Measurements from ENCODE around the gene MYD88. TPM values are rescaled to one million over a fixed set of nuclear protein-coding genes. Genes with fewer than 3 reads are reported as not detected.

Gene MYD88
- 10 to 100 TPM in 4 of 8 experiments, 1 to 10 TPM in 3, under 1 TPM in 1; 0.76 to 24.4 (median 9.3) TPM for total RNA-seq

DNA sequence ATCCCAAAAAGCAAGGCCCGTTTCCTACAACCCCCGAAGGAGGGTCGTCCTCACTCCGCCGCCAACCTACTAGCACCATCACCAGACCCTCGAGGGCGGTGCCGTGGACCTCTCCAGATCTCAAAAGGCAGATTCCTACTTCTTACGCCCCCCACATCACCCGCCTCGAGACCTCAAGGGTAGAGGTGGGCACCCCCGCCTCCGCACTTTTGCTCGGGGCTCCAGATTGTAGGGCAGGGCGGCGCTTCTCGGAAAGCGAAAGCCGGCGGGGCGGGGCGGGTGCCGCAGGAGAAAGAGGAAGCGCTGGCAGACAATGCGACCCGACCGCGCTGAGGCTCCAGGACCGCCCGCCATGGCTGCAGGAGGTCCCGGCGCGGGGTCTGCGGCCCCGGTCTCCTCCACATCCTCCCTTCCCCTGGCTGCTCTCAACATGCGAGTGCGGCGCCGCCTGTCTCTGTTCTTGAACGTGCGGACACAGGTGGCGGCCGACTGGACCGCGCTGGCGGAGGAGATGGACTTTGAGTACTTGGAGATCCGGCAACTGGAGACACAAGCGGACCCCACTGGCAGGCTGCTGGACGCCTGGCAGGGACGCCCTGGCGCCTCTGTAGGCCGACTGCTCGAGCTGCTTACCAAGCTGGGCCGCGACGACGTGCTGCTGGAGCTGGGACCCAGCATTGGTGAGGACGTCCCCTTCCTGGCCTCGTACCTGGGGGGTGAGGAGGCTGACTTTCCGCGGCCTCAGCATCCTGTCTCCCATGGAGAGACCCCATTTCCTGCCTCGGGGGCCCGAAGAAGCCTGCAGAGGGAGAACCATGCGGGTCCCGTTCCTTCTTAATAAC is at the start of gene MYD88:
TSS of gene MYD88 (plus strand) at position 313 of the 842 bp plus-strand sequence. CDS start at position 353, 40 bp downstream.
- WGBS, 10 experiments = 6 to 31% methylated on average over 10 to 23 of the region's 65 CpGs; no CpG with 5 or more reads in 8 of the 10 experiments

DNA sequence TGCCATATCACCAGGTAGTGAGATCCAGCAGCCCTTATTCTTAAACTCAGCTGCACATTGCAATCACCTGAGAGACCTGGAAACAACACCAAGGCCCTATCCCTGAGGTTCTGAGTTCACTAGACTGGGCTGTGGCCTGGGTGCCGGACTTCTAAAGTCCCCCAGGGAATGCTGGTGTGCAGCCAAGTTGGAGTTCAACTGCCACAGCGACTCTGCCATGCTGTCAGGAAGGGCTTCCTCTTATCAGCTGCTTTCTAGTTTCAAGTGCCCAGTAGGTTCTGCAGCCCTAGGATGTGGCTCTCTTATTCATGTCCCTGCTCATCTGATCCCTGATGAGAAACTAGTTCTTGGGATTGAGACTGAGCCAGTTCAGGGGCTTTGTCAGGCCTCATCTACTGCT is 49.3 kb upstream of the MYD88 start:
- ATAC-seq (replicated peaks in 6 of 8) = no peak
- 60 to 83% methylated on average over 1 of the region's 2 CpGs; no CpG with 5 or more reads in 8 of the 10 experiments for WGBS, 10 experiments
- in situ Hi-C loops (cut with MboI; ENCODE audit: low pct_unique_long_range_greater_than_20kb in 2 of 9, low sequenced_read_pairs in 9 of 9, unreplicated experiment in 9 of 9) = no loop called here

More for the DNA sequence above, at the start of gene MYD88:
- Histone ChIP-seq H3K27ac (peak within 1 kb of the TSS; percentile 30 to 57), H3K4me3 (peak within 1 kb of the TSS; percentile 78 to 97 (median 88)), H3K4me1 (replicated peaks in 1 of 2) (peaks cover 12 to 16% of the 10 kb centered on the region in 2 donors)
- in situ Hi-C loops (cut with MboI; ENCODE audit: low pct_unique_long_range_greater_than_20kb in 2 of 9, low sequenced_read_pairs in 9 of 9, unreplicated experiment in 9 of 9) = no loop called here
- peak in 3 of 8 experiments; percentile 13 to 26 (median 22) for ATAC-seq (replicated peaks in 6 of 8)

DNA sequence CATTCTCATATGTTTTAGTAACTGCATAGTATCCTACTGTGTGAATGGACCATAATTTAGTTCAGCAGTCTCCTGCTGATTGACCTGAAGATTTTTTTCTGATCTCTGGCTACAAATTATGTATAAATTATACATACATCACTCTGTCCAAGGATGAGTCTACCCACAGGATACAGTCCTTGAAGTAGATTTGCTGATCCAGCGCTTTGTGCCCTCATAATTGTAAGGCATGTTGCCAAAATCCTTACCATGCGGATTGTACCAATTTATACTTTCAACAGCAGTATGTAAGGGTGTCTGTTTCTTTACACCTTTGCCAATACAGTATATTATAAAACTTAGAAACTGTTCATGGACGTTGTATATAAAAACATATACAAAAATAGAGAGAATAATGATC is 48.0 kb upstream of the MYD88 start:
- 0 to 100% (median 68%) methylated on average over 1 to 3 of the region's 3 CpGs for WGBS, 10 experiments
- H3K27ac ChIP-seq = no peak overlapping the region
- in situ Hi-C loops (cut with MboI; ENCODE audit: low pct_unique_long_range_greater_than_20kb in 2 of 9, low sequenced_read_pairs in 9 of 9, unreplicated experiment in 9 of 9) = no loop called here
- ATAC-seq (replicated peaks in 6 of 8) = no peak
- no peaks in the 10 kb centered on the region for H3K4me1 ChIP-seq (replicated peaks in 1 of 2)
- H3K4me3 ChIP-seq = no peak overlapping the region

More for the DNA sequence above, 49.3 kb upstream of the MYD88 start:
- no peak overlapping the region for H3K27ac ChIP-seq
- no peaks in the 10 kb centered on the region for H3K4me1 ChIP-seq (replicated peaks in 1 of 2)
- no peak overlapping the region for H3K4me3 ChIP-seq

DNA sequence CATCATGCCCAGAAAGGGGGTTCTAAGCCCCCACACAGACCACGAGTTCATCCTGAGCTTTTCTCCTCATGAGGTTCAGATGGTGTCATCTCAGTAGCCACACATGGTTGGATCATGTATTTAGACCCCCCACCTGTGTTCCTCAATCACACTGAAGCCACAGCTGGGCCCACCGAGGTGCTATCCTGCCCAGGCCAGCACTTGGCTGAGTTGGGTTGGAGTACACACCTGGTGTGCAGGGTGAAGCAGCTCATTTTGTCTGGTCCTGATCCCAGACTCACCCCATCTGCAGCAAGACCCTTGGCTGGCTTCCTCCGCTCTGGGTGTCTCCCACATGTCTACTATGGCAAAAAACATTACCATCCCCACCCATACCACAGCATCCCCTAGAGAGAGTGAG is 43.5 kb upstream of the MYD88 start:
- H3K27ac ChIP-seq = no peak overlapping the region
- H3K4me1 ChIP-seq (replicated peaks in 1 of 2) = peaks cover 9 to 11% of the 10 kb centered on the region in 2 donors
- no peak for ATAC-seq (replicated peaks in 6 of 8)
- 60 to 100% methylated on average over 1 of the region's 3 CpGs; no CpG with 5 or more reads in 8 of the 10 experiments for WGBS, 10 experiments
- H3K4me3 ChIP-seq = no peak overlapping the region
- in situ Hi-C loops (cut with MboI; ENCODE audit: low pct_unique_long_range_greater_than_20kb in 2 of 9, low sequenced_read_pairs in 9 of 9, unreplicated experiment in 9 of 9) = no loop called here

DNA sequence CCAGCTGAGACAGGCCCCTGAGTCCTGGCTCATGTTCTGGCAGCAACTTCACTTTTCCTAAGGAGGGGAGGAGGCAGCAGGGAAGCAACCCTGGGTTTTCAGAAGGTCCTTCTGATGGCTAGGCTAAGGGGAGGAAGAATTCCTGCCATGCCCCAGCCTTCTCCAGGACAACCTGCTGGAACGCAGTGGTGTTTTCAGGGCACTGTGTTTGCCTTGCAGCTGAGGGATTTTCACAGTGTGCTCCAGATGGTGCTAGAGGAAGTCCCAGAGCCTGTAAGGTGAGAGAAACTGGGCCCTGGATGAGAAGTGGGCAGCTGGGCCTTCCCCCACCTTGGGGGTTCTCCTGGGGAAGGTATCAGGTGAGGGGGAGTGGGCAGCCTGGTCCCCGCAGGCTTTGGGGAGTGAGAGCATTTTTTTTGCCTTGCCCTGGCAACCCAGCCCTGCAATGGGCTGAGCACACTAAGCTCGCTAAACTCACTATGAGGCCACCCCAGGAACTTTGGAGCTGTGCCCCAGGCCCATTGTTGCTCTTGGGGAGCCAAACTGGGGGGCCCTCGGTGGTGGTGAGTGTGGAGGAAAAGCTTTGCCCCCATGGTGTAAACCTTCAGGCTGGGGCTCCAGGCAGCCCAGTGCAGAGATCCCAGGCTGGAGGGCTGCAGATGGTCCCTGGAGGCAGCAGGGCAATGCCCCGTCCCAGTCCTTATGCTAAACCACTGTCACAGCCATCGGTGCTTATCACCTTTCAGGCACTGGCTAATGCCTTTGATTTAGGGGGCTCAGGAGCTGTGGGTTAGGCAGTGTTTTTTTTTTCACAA is 42.6 kb upstream of the MYD88 start:
- ATAC-seq (replicated peaks in 6 of 8) = peak in 3 of 8 experiments; percentile 75 to 98 (median 78)
- 19 to 90% (median 82%) methylated on average over 1 to 3 of the region's 6 CpGs; no CpG with 5 or more reads in 4 of the 10 experiments for WGBS, 10 experiments
- in situ Hi-C loops (cut with MboI; ENCODE audit: low pct_unique_long_range_greater_than_20kb in 2 of 9, low sequenced_read_pairs in 9 of 9, unreplicated experiment in 9 of 9) = no loop called here

DNA sequence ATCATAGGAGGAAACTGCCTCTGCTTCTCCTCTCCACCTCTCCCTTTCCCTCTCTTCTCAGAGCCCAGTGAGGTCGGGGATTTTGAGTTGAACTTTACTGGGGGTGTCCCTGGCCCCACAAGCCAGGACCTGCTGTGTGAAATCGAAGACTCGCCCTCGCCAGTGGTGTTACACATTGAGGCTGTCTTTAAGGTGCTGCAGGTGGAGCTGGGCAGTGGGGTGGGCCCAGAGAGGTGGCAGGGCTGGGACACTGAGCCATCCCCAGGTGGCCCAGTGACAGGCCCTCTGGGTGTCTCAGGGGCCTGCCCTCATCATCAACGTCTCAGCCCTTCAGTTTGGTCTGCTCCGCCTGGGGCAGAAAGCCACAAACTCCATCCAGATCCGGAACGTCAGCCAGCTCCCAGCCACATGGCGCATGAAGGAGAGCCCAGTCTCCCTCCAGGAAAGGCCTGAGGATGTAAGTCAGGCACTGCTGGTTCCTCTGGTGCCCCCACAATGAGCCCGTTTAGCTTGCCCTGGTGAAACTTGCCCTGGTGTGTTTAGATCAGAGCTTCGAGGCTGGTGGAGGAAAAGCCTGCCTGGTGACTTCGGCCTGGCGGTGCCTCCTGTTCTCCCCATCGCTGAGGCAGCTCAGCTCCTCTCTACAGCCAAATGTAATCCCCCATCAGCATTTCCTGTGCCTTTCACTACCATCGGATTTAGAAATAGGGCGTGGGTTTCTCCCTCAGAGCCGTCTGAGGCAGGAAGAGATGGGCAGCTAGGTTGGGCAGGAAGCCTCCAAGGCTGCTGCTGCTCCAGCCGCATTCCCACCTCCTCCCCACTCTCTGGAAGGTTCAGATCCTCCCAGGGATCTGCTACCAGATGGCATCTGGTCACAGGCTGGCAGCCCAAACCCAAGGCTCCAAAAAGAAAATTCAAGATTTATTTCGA is 40.8 kb upstream of the MYD88 start:
- Histone ChIP-seq H3K4me1 (replicated peaks in 1 of 2) (peaks cover 11 to 19% of the 10 kb centered on the region in 2 donors), H3K4me3 (no peak overlapping the region), H3K27ac (no peak overlapping the region)
- WGBS, 10 experiments = 34 to 100% (median 64%) methylated on average over 1 to 12 of the region's 19 CpGs; no CpG with 5 or more reads in 2 of the 10 experiments
- in situ Hi-C loops (cut with MboI; ENCODE audit: low pct_unique_long_range_greater_than_20kb in 2 of 9, low sequenced_read_pairs in 9 of 9, unreplicated experiment in 9 of 9) = no loop called here
- ATAC-seq (replicated peaks in 6 of 8) = peak in 1 of 8 experiments; percentile 9

More for the DNA sequence above, 42.6 kb upstream of the MYD88 start:
- Histone ChIP-seq H3K4me1 (replicated peaks in 1 of 2) (peaks cover 11 to 13% of the 10 kb centered on the region in 2 donors), H3K27ac (no peak overlapping the region), H3K4me3 (no peak overlapping the region)

DNA sequence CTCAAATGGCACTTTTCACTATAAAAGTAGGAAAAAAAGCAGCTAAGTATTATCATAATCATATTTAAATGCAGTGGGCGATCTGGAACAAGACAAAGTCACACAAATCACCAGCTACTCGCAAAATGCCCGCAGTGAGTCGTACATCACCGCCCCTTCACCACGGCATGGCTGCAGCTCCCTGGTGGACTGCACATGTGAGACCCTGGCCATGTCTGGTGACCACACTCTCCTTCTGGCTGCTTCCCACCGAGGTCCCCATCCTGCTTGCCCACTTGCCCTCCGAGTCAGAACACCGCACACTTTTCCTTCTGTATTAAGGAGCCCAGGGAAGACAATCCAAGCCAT is 40.1 kb upstream of the MYD88 start:
- in situ Hi-C loops (cut with MboI; ENCODE audit: low pct_unique_long_range_greater_than_20kb in 2 of 9, low sequenced_read_pairs in 9 of 9, unreplicated experiment in 9 of 9) = no loop called here
- 40 to 100% (median 89%) methylated on average over 1 to 8 of the region's 9 CpGs; no CpG with 5 or more reads in 3 of the 10 experiments for WGBS, 10 experiments
- ATAC-seq (replicated peaks in 6 of 8) = no peak
- H3K27ac ChIP-seq = no peak overlapping the region
- H3K4me3 ChIP-seq = no peak overlapping the region
- peaks cover 11 to 19% of the 10 kb centered on the region in 2 donors for H3K4me1 ChIP-seq (replicated peaks in 1 of 2)

DNA sequence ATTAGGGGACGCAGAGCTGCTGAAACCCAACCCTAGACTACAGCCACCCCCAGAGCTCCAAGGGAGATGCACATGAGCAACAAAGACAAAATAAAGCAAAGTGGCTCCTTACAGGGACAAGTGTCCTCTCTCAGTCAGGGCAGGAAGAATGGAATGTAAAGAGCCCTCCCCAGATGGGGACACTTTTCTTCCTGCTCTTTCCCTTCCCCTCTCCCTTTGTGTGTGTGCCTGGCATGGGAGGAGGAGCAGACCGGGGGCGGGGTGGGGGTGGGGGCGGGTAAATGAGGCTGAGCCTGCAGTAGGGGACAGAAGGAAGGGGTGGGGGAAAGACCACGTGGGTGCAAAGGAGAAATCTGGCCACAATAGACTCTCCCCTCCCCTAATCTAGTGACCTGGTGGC is 38.9 kb upstream of the MYD88 start:
- no peak overlapping the region for H3K4me3 ChIP-seq
- H3K4me1 ChIP-seq (replicated peaks in 1 of 2) = peaks cover 11 to 19% of the 10 kb centered on the region in 2 donors
- no peak overlapping the region for H3K27ac ChIP-seq
- WGBS, 10 experiments = 80% methylated on average over 1 of the region's 5 CpGs; no CpG with 5 or more reads in 9 of the 10 experiments
- ATAC-seq (replicated peaks in 6 of 8) = peak in 5 of 8 experiments; percentile 14 to 89 (median 79)
- in situ Hi-C loops (cut with MboI; ENCODE audit: low pct_unique_long_range_greater_than_20kb in 2 of 9, low sequenced_read_pairs in 9 of 9, unreplicated experiment in 9 of 9) = no loop called here

DNA sequence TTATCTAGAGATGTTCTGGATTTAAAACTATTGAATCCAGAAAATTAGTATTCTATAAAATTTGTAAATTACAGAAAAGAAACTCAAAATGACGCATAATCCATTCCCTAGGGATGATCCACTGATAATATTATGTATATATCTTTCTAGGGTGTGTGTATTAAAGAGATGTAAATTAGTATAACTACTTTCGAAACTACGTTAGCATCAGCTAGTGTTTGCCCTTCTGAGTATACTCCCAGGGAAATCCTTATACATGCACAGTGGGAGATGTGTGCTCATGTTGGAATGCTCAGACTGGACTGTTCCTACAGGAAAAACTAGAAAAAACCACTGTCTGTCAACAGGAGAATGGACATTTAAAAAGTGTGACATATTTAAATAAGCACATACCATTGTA is 38.0 kb upstream of the MYD88 start:
- Histone ChIP-seq H3K4me3 (no peak overlapping the region), H3K4me1 (replicated peaks in 1 of 2) (peaks cover 11 to 19% of the 10 kb centered on the region in 2 donors), H3K27ac (no peak overlapping the region)
- ATAC-seq (replicated peaks in 6 of 8) = peak in 3 of 8 experiments; percentile 91 to 97 (median 91)
- 0 to 100% (median 92%) methylated on average over 1 to 3 of the region's 3 CpGs; no CpG with 5 or more reads in 1 of the 10 experiments for WGBS, 10 experiments
- in situ Hi-C loops (cut with MboI; ENCODE audit: low pct_unique_long_range_greater_than_20kb in 2 of 9, low sequenced_read_pairs in 9 of 9, unreplicated experiment in 9 of 9) = no loop called here

DNA sequence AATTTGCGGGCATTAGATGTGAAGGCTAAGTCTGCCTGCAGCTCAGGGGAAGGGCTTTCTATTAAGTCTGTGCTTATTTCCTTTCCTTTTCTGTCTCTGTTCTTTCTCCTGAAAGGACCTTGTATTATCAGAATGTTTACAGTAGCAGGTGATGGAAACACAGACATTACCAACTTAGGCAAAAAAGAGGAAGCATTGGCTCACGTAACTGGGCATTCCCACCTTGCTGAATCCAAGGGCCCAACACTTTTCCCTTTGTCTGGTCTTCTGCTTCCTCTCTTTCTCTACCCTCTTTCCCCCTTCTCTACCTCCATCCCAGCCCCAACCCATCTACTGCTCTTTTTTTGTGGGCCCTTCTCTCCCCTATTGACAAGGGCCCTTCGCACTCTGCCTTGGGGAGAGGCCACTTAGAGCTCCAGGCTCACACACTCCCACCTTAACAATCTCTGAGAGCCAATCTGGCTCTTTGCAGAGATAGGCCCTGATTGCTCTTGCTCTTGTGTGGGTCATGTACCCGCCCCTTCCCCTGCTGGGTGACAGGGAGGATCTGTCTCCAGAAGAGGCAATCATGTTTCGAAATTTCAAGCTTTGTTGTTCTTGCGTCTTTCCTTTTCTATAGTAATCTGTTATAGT is 36.5 kb upstream of the MYD88 start:
- in situ Hi-C loops (cut with MboI; ENCODE audit: low pct_unique_long_range_greater_than_20kb in 2 of 9, low sequenced_read_pairs in 9 of 9, unreplicated experiment in 9 of 9) = no loop called here
- peak in 1 of 8 experiments; percentile 37 for ATAC-seq (replicated peaks in 6 of 8)
- Histone ChIP-seq H3K4me3 (no peak overlapping the region), H3K27ac (no peak overlapping the region), H3K4me1 (replicated peaks in 1 of 2) (peaks cover 11 to 19% of the 10 kb centered on the region in 2 donors)
- WGBS, 10 experiments = 67 to 100% (median 86%) methylated on average over 1 to 5 of the region's 6 CpGs

DNA sequence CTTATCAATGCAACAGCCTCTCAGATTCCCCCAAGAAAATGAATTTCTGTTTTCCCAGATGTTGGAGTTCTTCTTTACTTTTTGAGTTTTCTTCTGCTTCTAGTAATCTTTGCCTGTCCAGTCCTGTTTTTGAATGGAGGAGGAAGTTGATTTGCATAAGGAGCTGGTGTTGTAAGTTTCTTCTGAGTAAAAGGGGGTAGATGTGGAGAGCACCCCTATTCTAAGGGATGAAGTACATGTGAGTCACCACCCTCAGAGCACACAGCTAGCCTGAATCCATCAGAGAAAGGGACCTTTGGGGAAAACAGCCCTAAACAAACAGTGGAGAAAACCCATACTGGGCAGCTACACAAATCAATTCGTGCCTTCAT is 36.0 kb upstream of the MYD88 start:
- ATAC-seq (replicated peaks in 6 of 8) = no peak
- Histone ChIP-seq H3K4me1 (replicated peaks in 1 of 2) (peaks cover 11 to 19% of the 10 kb centered on the region in 2 donors), H3K4me3 (no peak overlapping the region), H3K27ac (no peak overlapping the region)
- 0 to 75% (median 50%) methylated on average over 1 of the region's 1 CpG; no CpG with 5 or more reads in 5 of the 10 experiments for WGBS, 10 experiments
- in situ Hi-C loops (cut with MboI; ENCODE audit: low pct_unique_long_range_greater_than_20kb in 2 of 9, low sequenced_read_pairs in 9 of 9, unreplicated experiment in 9 of 9) = no loop called here

DNA sequence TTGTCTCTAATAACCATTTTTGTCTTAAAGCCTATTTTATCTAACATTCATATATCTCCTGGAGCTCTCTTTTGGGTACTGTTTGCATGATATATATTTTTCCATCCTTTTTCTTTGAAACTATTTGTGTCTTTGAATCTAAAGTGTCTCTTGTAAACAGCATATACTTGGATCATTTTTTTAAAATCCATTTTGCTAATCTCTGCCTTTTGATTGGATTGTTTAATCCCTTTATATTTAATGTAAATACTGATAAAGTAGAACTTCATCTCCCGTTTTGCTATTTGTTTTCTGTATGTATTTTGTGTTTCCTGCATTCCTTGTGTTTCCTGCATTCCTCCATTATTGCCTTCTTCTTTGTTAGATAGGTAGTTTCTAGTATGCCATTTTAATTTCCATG is 32.9 kb upstream of the MYD88 start:
- no peak for ATAC-seq (replicated peaks in 6 of 8)
- H3K4me1 ChIP-seq (replicated peaks in 1 of 2) = peaks cover 0 to 7% of the 10 kb centered on the region in 2 donors
- in situ Hi-C loops (cut with MboI; ENCODE audit: low pct_unique_long_range_greater_than_20kb in 2 of 9, low sequenced_read_pairs in 9 of 9, unreplicated experiment in 9 of 9) = no loop called here
- H3K4me3 ChIP-seq = no peak overlapping the region
- 0 to 100% (median 56%) methylated on average over 1 of the region's 1 CpG for WGBS, 10 experiments
- H3K27ac ChIP-seq = no peak overlapping the region
